GM18519 (cell line): ENCODE results near the gene MINDY4.

ENCODE experiments used
- ATAC-seq: cut with Tn5 transposase; IDR thresholded peaks from one replicate; pipeline ENCODE4 v1.9.1; 2021; ENCODE audit warnings: mild to moderate bottlenecking, moderate library complexity; ENCODE audit not compliant: unreplicated experiment, low FRiP score

Gene MINDY4

GRCh38 chr7:30910411-30911073, 139.3 kb downstream of the MINDY4 start:
- no peak for ATAC-seq

DNA sequence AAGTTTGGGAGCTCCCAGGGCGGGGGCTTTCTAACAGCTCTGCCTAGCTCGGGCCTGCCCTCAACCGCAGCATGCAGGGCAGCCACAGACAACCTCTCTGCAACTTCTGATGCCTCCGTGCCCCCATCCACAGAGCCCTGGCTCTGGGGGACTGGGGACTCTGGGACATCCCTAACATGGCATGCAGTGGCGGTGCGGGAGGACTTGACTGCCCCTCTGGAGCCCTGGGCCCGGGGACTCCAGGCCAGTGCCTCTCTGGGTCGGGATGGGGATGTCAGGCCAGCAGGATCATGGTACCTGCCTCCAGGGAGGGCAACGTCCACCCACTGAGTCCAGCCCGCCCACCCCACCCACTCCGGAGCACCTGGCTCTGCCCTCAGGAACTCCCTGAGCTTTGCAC, 139.9 kb downstream of the MINDY4 start:
- no peak for ATAC-seq

DNA sequence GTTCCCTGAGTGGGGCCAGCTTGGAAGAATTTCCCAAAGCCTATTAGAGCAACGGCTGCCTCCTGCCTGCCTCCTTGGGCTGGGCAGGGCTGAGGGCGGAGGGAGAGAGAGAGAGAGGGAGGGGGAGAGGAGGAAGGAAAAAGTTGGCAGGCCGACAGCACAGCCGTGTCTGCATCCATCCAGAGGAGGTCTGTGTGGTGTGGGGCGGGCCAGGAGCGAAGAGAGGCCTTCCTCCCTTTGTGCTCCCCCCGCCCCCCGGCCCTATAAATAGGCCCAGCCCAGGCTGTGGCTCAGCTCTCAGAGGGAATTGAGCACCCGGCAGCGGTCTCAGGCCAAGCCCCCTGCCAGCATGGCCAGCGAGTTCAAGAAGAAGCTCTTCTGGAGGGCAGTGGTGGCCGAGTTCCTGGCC, 140.3 kb downstream of the MINDY4 start, which contains the start of gene AQP1:
AQP1 (plus strand) TSS at position 293 of the 409 bp plus-strand sequence; CDS start at position 350, 57 bp downstream.
- no peak for ATAC-seq

DNA sequence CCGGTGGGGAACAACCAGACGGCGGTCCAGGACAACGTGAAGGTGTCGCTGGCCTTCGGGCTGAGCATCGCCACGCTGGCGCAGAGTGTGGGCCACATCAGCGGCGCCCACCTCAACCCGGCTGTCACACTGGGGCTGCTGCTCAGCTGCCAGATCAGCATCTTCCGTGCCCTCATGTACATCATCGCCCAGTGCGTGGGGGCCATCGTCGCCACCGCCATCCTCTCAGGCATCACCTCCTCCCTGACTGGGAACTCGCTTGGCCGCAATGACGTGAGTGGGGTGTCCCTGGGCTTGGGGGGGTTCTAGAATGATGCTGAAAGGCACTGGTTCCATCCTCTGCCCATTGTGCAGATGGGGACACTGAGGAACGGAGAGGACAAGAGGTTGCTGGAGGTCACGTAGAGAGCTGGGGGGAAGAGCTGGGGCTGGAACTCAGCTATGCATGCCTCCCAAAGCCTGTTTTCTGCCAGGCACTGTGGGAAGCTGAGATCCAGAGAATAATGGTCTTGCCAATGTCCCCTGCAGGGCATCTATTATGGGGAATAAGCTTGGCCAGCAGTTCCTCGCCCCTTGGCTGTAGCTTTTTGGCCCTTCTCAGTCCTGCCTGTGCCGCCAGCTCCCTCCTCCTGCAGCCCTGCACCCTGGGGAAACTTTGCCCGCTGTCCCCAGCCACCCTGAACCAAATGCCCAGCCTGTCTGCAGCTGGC, 141.0 kb downstream of the MINDY4 start:
- ATAC-seq, result no peak

- ATAC-seq, result no peak
Measured at GRCh38 chr7:30912731-30912985, 141.4 kb downstream of the MINDY4 start.

DNA sequence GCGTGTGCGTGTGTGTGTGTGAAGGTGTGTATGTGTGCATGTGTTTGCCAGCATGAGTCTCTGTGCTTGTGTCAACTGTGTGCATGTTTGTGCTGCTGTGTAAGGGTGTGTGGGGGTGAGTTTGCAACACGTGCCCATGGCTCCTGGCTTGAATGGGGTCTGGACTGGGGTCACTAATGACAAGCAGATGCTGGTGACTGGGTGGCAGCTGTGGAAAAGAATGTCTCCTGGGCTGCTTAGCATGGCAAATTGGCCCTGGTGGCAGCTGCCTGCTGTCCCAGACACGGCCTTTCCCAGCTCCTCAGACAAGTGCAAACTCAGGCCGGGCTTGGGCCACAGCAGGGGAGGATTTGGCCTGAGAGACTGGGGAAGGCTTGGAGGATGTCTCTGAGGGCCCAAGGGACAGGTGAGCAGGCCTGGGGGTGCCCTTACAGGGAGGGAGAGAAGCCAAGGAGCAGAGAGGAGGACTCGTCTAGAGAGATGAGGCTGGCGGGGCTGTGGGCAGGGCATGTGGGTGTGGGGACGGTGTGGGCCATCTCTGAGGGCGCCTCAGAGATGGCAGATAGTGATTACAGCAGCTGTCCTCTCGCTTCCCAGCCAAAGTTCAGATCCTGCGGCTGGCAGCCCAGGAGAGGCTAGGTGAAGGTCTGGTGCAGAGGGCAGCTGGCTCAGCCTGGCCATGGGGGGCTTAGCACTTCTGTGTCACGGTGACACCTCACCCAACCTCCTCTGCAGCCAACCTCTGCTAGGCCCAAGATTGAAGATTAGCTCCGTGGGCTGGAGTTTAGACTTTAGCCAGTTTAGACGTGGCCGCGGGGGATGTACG, 142.0 kb downstream of the MINDY4 start:
- no peak for ATAC-seq

DNA sequence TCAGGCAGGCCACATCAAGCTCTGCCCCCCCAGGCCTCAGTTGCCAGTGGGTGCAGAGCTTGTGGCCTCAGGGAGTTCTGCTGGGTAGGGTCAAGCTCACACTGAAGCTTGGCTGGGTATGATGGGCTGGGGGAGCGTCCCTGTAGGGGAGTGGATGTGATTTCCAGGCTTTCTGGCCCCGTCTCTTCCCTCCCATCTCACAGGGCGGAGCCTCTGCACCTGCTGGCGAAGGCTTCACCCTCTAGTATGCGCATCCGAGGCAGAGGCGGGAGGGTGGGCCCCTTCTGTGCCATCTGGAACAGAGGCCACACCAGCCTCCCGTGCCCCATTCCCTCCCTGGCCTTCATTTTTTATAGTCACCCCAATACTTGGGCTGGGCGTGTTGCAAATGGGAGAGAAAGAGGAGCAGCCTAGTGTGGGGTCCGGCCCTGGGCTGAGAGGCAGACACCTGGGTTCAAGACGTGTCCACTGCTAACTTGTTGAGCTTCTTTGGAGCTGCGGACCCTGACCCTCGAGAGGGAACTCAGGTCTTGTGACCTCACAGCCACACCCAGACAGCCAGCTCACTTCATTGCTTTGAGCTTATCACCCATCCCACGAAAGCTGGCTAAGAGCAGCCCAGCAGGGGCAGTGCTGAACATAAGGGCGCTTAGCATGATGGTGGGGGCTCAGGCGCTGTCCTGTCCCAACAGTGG, 142.8 kb downstream of the MINDY4 start:
- ATAC-seq, result no peak

DNA sequence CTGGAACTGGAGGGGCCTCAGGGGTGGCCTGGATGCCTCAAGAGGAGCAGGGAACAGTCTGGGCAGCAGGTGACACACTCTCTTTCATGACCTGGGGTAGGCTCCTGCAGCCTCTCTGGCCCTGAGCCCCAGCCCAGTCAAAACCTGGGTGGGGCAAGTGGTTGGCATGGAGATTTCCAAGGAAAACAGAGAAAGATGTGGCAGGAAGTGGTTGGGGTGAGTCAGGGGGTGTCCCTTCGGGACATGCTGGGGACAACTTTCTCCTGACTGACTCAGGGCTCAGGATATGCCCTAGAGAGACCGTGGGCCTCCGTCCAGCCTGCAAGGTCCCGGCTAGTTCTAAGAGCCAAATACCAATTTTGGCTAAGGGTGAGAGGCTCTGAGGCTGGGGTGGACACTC, 143.4 kb downstream of the MINDY4 start:
- ATAC-seq, result no peak

DNA sequence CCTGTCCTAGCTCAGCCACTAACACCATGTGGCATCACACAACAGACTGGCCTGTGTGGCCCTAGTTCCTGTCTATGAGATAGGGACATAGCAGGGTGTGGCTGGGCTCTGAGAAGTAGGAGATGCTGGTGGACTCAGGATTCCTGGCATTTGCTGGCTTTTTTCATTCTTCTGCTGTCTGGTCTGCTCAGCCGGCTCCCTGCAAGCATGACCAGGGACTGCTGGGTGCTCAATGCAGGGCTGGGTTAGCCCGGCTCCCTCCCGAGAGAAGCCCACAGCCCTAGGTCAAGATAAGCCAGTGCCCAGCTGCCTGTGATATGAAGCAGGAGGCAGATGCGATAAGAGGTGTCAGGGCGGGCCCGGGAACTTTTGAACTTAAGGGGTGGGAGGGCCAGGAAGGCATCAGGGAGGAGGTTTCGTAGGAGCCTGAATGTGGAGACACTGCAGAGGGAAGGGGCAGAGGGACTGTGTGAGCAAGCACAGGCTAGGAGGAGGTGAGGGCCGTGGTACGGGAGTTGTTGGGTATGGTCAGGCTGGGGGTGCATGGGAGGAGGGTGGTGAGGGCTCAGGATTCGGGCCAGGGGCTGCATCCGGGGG, 143.9 kb downstream of the MINDY4 start:
- no peak for ATAC-seq

DNA sequence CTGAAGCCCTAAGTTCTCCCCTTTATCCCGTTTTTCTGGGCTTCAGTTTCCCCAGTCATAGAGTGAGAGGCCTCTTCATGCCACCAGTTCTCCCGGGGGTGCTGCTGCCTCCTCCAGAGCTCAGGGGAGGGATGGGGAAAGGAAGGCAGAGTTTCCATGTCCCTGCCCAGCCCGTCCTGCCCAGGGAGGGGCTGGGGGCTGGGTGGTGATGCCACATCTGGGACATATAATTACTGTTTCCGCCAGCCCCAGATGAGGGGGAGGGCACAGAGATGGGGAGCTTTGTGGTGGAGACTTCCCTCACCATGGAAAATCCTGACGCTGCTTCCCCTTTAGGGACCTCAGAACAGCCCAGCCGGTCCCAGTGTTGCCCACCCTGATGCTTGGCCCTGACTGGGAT, 144.5 kb downstream of the MINDY4 start:
- ATAC-seq, result no peak

GRCh38 chr7:30916255-30916654, 145.0 kb downstream of the MINDY4 start:
- no peak for ATAC-seq

- no peak for ATAC-seq
Measured at GRCh38 chr7:30916767-30917166, 145.6 kb downstream of the MINDY4 start.

DNA sequence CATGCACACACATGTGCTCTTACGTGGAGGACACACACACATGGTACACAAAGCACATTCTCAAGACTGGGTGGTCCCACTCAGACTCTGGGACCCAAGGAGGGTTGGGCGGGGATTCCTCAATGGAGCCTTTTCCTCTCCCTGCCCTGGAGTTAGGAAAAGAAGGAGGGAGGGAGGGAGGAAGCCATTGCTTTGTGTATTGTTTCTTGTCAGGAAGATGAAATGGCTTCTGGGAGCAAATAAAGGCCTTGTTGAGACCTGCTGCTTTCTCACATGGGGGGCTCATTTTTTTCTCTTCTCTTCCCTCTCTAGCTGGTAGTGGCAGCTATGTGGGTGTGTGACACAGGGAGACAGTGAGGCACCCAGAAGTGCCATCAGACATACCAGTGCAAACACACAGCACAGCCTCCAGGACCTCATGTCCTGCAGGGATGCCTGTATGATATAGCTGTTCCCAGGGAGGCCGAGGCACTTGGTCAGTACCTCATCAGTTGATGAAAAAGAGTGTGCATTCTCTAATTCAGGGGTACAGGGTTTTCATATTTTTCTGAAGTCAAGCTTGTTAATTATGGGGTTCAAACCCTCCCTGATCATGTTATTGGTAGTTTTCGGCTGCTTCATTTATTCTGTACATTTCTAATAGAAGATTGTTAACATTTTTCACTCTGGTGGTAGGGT, 146.1 kb downstream of the MINDY4 start:
- no peak for ATAC-seq

GRCh38 chr7:30918676-30919075, 147.5 kb downstream of the MINDY4 start:
- ATAC-seq, result no peak

GRCh38 chr7:30920021-30920583, 148.9 kb downstream of the MINDY4 start:
- ATAC-seq, result no peak

DNA sequence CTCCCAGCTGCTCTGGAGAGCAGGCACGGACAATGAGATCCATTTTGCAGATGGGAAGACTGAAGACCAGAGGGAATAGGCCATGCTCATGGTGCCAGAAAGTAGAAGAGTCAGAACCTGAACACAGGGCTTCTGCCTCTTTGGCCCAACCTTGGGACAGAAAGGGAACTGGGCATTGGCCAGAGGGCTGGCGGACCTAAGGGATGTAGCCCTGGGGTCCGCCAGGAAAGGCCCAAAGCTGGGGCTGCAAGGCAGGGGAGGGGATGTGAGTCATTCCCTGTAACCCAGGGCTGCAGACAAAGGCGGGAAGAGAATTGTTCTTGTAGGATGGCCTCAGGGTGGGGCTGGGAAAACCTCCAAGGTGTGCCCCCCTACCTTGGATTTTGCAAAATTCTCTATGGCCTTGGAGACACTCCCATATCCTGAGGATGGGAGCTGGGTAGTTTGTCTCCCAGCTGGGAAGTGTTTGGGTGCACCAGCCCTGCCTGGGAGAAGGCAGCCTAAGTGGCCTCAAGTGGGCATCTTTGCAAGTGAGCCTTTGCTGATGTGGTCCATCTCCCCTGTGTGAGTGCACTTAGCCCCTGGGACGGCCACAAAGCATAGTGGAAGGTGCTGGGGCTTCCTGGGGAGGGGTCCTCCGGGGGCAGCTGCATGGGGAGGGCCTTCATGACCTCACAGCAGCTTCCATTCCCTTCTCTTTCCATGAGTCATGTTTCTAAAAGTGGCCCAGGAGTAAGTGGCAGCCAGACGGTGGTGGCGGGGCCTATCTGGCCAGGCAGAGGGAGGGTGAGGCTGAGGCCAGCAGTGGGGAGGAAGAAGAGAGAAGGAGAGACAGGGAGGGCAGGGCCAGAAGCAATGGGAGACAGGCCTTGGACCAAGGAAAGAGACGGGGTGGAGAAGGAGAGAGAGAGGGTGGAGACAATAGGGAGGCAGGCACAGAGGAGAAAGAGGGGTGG, 149.6 kb downstream of the MINDY4 start:
- ATAC-seq, result no peak

DNA sequence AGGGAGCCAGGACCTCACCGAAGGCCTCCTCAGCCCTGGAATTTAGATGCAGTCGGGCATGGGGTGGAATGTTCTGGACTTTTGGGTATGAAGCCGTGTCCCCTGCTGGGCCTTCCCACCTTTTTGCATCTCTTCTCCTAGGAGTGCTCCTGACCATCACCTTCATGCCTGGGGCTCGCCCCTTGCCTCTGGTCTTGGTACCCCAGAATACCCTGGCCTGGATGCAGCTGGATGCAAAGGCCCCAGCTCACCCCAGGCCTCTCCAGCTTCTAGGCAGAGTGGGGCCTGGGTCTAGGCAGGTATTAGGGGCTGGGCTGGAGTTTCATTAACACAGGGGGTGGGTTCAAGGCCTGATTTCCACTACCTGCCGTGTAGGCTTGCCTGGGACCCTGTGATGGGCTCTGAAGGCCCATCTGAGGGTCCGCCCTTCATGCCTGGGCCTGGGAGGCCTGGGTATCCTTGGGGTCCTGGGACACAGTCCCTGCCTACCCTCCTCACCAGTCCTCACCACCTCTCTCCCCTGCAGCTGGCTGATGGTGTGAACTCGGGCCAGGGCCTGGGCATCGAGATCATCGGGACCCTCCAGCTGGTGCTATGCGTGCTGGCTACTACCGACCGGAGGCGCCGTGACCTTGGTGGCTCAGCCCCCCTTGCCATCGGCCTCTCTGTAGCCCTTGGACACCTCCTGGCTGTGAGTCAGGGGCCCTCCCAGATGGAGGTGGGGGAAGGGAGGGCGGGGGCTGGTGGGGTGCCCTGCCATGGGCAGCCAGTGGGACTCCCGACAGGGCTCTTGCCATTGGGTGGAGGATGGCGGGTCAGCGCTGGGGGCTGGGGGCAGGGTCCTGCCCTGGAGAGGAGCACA, 150.6 kb downstream of the MINDY4 start:
- no peak for ATAC-seq

GRCh38 chr7:30922596-30922995, 151.4 kb downstream of the MINDY4 start:
- no peak for ATAC-seq
